Caco-2 (cell line): Measurements from ENCODE around the gene SH3RF1. TPM values are rescaled to one million over a fixed set of nuclear protein-coding genes. Genes with fewer than 3 reads are reported as not detected.

ENCODE experiments used
- BruUV-seq: library from RNA; stranded (reverse); fragments of 400-500 nt; replicated peaks from 2 replicates; lab custom pipeline; 2021; lab: Mats Ljungman, UMichigan
- CTCF ChIA-PET: fragments of 300-600 bp; sonication (Branson Sonifier 250); formaldehyde crosslinking; loops from one replicate; lab custom pipeline; 2022; ENCODE audit warnings: antibody characterized with exemption; lab: Charles Lee
- POLR2A ChIA-PET: fragments of 300-600 bp; sonication (Branson Sonifier 250); formaldehyde crosslinking; loops from one replicate; lab custom pipeline; 2022; ENCODE audit warnings: antibody characterized with exemption; lab: Charles Lee
- DNase-seq, 2 experiments: peaks; one replicate each; pipeline versions ENCODE4 v3.0.0 to v3.0.0-alpha.2; 2020 to 2022
- H3K27me3 ChIP-seq: replicated peaks from 2 replicates; pipeline ENCODE4 v1.6.0; 2011; ENCODE audit warnings: low read length; ENCODE audit not compliant: control insufficient read depth, insufficient read depth
- H3K36me3 ChIP-seq: 2 replicates; pipeline ENCODE4 v1.5.1; 2011; ENCODE audit warnings: low read length; ENCODE audit not compliant: control insufficient read depth, insufficient read depth
- H3K4me1 ChIP-seq: fragments of 250-450 bp; sonication (Bioruptor Pico); 2 replicates; pipeline ENCODE4 v1.5.1; 2020; ENCODE audit warnings: mild to moderate bottlenecking
- H3K4me3 ChIP-seq: 2 replicates; pipeline ENCODE4 v1.5.1; 2011; ENCODE audit warnings: low read depth, mild to moderate bottlenecking, control low read depth, low read length
- H3K9me3 ChIP-seq: fragments of 250-450 bp; sonication (Bioruptor Pico); 2 replicates; pipeline ENCODE4 v1.5.1; 2020; ENCODE audit warnings: mild to moderate bottlenecking, moderate library complexity
- H3K27ac Mint-ChIP-seq: one replicate; pipeline ENCODE4 v1.8.0; 2022; ENCODE audit warnings: mixed read lengths; ENCODE audit not compliant: unreplicated experiment
- H3K27me3 Mint-ChIP-seq: one replicate; pipeline ENCODE4 v1.8.0; 2022; ENCODE audit warnings: mixed read lengths; ENCODE audit not compliant: insufficient read depth, unreplicated experiment
- H3K36me3 Mint-ChIP-seq: one replicate; pipeline ENCODE4 v1.8.0; 2022; ENCODE audit warnings: mild to moderate bottlenecking, mixed read lengths; ENCODE audit not compliant: insufficient read depth, unreplicated experiment
- H3K4me1 Mint-ChIP-seq: one replicate; pipeline ENCODE4 v1.8.0; 2022; ENCODE audit warnings: low read depth, mixed read lengths; ENCODE audit not compliant: unreplicated experiment
- H3K4me3 Mint-ChIP-seq: one replicate; pipeline ENCODE4 v1.8.0; 2022; ENCODE audit warnings: mild to moderate bottlenecking, moderate library complexity, mixed read lengths; ENCODE audit not compliant: unreplicated experiment
- H3K9me3 Mint-ChIP-seq: one replicate; pipeline ENCODE4 v1.8.0; 2022; ENCODE audit warnings: mixed read lengths; ENCODE audit not compliant: unreplicated experiment
- CTCF ChIP-seq, 2 experiments: fragments of 200-600 bp in 1 of 2; IDR thresholded peaks; 1 replicate in 1 of 2; 2 replicates in 1 of 2; pipeline versions ENCODE4 v1.5.1 to v1.8.0; 2011 to 2022; ENCODE audit warnings: antibody characterized with exemption in 1 of 2, control low read depth in 1 of 2, inconsistent platforms in 1 of 2, low read depth in 1 of 2, low read length in 1 of 2, mild to moderate bottlenecking in 1 of 2, moderate library complexity in 1 of 2; ENCODE audit not compliant: insufficient read depth in 1 of 2, severe bottlenecking in 1 of 2, unreplicated experiment in 1 of 2
- intact Hi-C: fragments of 100-400 bp; cut with micrococcal nuclease; formaldehyde crosslinking; loops from one replicate; pipeline ENCODE4 v1.10.0; 2022; ENCODE audit not compliant: unreplicated experiment
- total RNA-seq: library from RNA; stranded (reverse); gene quantifications from 2 replicates; pipeline ENCODE4 v1.2.3, GENCODE V29; 2022

The SH3RF1 gene
- total RNA-seq, 1 experiment from 2014 or later = 25.1 TPM

DNA sequence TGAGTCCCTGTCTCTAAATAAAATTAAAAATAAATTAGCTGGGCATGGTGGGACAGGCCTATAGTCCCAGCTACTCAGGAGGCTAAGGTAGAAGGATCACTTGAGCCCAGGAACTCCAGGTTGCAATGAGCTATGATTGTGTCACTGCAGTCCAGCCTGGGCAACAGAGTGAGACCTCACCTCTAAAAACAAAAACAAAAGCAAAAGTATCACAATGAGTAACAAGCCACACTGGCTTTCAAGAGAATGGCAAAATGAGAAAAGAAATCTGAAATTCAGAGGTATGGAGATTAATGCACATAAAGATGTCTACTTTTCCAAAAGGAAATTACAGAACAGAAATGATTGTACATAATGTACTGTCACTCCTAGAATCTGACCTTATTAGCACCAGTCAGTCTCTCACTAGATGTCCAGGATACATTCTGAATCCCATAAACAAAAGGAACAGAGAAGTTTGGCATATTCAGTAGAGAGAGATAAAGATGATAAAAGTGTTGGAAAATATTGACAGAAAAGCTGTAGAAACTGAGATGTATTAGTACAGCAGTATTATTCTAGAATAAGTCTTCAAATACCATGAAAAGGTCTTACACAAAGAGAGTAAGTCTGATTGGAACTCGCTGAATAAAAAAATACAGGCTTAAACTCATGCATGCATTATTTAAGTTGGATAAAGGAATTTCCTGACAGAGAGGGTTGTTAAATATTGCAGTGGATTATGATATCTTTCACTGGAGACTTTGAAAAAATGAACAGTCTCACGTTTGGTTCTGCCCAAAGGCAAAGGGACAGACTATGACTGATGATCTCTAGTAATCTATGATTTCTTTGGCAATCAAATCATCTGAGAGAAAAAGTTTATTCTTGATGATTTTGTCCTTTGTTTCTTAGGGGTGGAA is 102.5 kb downstream of the SH3RF1 start:
- no peaks in the 10 kb centered on the region for H3K27me3 Mint-ChIP-seq
- intact Hi-C loops = no loop called here
- peaks cover 6% of the 10 kb centered on the region for H3K4me1 Mint-ChIP-seq
- TF ChIP-seq CTCF (IDR thresholded peaks at IDR 0.05; ENCODE audit: insufficient read depth in 1 of 2, low read depth in 1 of 2, low read length in 1 of 2, severe bottlenecking in 1 of 2, unreplicated experiment in 1 of 2) = no peak
- no peak overlapping the region for H3K27ac Mint-ChIP-seq
- ChIA-PET POLR2A (no interaction called here), CTCF (no interaction called here)
- BruUV-seq = no TSS peak
- no peak overlapping the region for H3K4me3 ChIP-seq
- no peak overlapping the region for H3K4me3 Mint-ChIP-seq
- no peaks in the 10 kb centered on the region for H3K36me3 Mint-ChIP-seq
- 0 out of 2 replicates have a peak, but pooled peaks cover 3% of the 10 kb centered on the region for H3K4me1 ChIP-seq
- H3K36me3 ChIP-seq = no peaks in the 10 kb centered on the region; the same call in 1 of the 2 replicates
- no peak for DNase-seq
- no peaks in the 10 kb centered on the region for H3K27me3 ChIP-seq
- no peaks in the 10 kb centered on the region for H3K9me3 Mint-ChIP-seq
- no peaks in the 10 kb centered on the region for H3K9me3 ChIP-seq

DNA sequence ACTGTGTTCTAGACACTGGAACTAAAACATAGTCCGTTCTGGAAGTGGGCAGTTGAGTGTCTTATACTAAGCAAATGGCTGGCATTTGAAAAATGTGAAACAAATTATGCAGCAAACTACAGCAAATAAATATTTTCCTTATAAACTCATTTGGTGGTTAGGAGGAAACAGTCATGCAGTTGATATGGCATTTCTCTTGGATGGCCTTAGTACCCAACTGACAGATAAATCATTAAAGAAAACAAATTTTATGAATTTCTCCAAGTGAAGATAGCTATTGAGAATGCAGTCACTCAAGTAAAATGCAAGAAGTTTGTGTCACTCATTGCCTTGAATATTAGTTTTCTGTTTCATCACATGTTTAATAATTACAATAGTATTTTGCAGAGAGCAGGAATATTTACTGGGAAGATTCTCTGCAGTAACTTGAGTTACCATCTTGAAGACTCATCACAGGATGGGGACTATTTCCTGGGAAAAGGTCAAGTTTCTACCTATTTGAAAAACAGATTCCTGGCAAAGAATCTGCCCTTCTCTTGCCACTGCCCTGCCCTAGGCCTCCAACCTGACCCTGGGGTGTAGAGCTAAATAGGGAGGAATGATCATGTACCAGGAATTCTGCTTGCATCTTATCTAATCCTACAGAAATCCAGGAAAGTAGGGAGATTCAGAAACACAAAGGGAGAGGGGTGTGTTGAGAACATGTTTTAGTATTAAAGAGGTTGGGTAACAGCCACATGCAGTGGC is 105.9 kb downstream of the SH3RF1 start:
- DNase-seq = no peak
- 0 out of 2 replicates have a peak, but pooled peaks cover 3% of the 10 kb centered on the region for H3K4me1 ChIP-seq
- intact Hi-C loops = no loop called here
- Mint-ChIP-seq H3K9me3 (no peaks in the 10 kb centered on the region), H3K36me3 (peaks cover 5% of the 10 kb centered on the region), H3K27me3 (no peaks in the 10 kb centered on the region), H3K4me1 (peaks cover 6% of the 10 kb centered on the region), H3K4me3 (no peak overlapping the region), H3K27ac (no peak overlapping the region)
- no TSS peak for BruUV-seq
- TF ChIP-seq CTCF (IDR thresholded peaks at IDR 0.05; ENCODE audit: insufficient read depth in 1 of 2, low read depth in 1 of 2, low read length in 1 of 2, severe bottlenecking in 1 of 2, unreplicated experiment in 1 of 2) = no peak
- POLR2A ChIA-PET = no interaction called here
- H3K36me3 ChIP-seq = no peaks in the 10 kb centered on the region; the same call in 1 of the 2 replicates
- CTCF ChIA-PET = no interaction called here
- H3K4me3 ChIP-seq = no peak overlapping the region
- H3K27me3 ChIP-seq = no peaks in the 10 kb centered on the region; the same call in 1 of the 2 replicates
- H3K9me3 ChIP-seq = no peaks in the 10 kb centered on the region

GRCh38 chr4:169163947-169164668 is 106.6 kb downstream of the SH3RF1 start:
- POLR2A ChIA-PET = no interaction called here
- no peak overlapping the region for H3K4me3 Mint-ChIP-seq
- TF ChIP-seq CTCF (IDR thresholded peaks at IDR 0.05; ENCODE audit: insufficient read depth in 1 of 2, low read depth in 1 of 2, low read length in 1 of 2, severe bottlenecking in 1 of 2, unreplicated experiment in 1 of 2) = no peak
- intact Hi-C loops = no loop called here
- H3K27me3 Mint-ChIP-seq = no peaks in the 10 kb centered on the region
- no peaks in the 10 kb centered on the region; the same call in 1 of the 2 replicates for H3K27me3 ChIP-seq
- peaks cover 5% of the 10 kb centered on the region for H3K36me3 Mint-ChIP-seq
- DNase-seq = no peak
- peaks cover 10% of the 10 kb centered on the region for H3K4me1 Mint-ChIP-seq
- CTCF ChIA-PET = no interaction called here
- 0 out of 2 replicates have a peak, but pooled peaks cover 3% of the 10 kb centered on the region for H3K4me1 ChIP-seq
- H3K4me3 ChIP-seq = no peak overlapping the region
- H3K27ac Mint-ChIP-seq = no peak overlapping the region
- H3K36me3 ChIP-seq = no peaks in the 10 kb centered on the region; the same call in 1 of the 2 replicates
- no TSS peak for BruUV-seq
- no peaks in the 10 kb centered on the region for H3K9me3 ChIP-seq
- no peaks in the 10 kb centered on the region for H3K9me3 Mint-ChIP-seq
